SJCRH30 (cell line): Measurements from ENCODE around the gene ANAPC7. TPM values are rescaled to one million over a fixed set of nuclear protein-coding genes. Genes with fewer than 3 reads are reported as not detected.
"Not testable (repeated sequence)": the region's sequence is repeated elsewhere in the genome, so short reads cannot be mapped to it uniquely, and the experiment has no call there.

Experiments
- DNase-seq, 2 experiments: peaks; one replicate each; pipeline ENCODE4 v3.0.0-alpha.2; 2015 to 2020
- H3K27ac ChIP-seq: fragments of 250-450 bp; sonication (Bioruptor Pico); 2 replicates; pipeline ENCODE4 v1.5.1; 2020; ENCODE audit warnings: mild to moderate bottlenecking, moderate library complexity
- H3K27me3 ChIP-seq: fragments of 250-450 bp; sonication (Bioruptor Pico); 2 replicates; pipeline ENCODE4 v1.5.1; 2020; ENCODE audit warnings: mild to moderate bottlenecking, moderate library complexity
- H3K36me3 ChIP-seq: fragments of 250-450 bp; sonication (Bioruptor Pico); 2 replicates; pipeline ENCODE4 v1.5.1; 2020; ENCODE audit warnings: mild to moderate bottlenecking, moderate library complexity
- H3K4me1 ChIP-seq: fragments of 250-450 bp; sonication (Bioruptor Pico); 2 replicates; pipeline ENCODE4 v1.5.1; 2020; ENCODE audit warnings: mild to moderate bottlenecking, moderate library complexity
- H3K4me3 ChIP-seq: fragments of 250-450 bp; sonication (Bioruptor Pico); 2 replicates; pipeline ENCODE4 v1.5.1; 2020; ENCODE audit warnings: mild to moderate bottlenecking, moderate library complexity
- H3K9me3 ChIP-seq: fragments of 250-450 bp; sonication (Bioruptor Pico); replicated peaks from 2 replicates; pipeline ENCODE4 v1.5.1; 2020; ENCODE audit warnings: mild to moderate bottlenecking, moderate library complexity
- total RNA-seq: library from RNA; depleted of rRNA; stranded (reverse); fragments of >200 nt; shearing (Covaris generic); gene quantifications from 2 replicates; pipeline ENCODE4 v1.2.3, GENCODE V29; 2014

The ANAPC7 gene
- total RNA-seq, 1 experiment from 2014 or later = 89.3 TPM

DNA sequence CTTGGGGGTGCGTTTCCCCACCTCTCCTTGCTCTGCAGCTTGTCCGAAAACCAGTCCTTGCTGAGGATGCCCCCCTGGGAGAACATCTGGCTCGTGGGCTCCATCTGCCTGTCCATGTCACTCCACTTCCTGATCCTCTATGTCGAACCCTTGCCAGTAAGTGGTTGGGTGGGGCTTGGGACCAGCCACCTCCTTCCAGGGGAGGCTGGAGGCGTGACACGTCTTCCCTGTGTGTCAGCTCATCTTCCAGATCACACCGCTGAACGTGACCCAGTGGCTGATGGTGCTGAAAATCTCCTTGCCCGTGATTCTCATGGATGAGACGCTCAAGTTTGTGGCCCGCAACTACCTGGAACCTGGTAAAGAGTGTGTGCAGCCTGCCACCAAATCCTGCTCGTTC is 57.5 kb downstream of the ANAPC7 start:
- Histone ChIP-seq H3K36me3 (peaks cover 84% of the 10 kb centered on the region), H3K9me3 (no peaks in the 10 kb centered on the region), H3K27me3 (no peaks in the 10 kb centered on the region), H3K4me1 (no peaks in the 10 kb centered on the region), H3K27ac (no peak overlapping the region), H3K4me3 (no peak overlapping the region)
- no peak for DNase-seq

DNA sequence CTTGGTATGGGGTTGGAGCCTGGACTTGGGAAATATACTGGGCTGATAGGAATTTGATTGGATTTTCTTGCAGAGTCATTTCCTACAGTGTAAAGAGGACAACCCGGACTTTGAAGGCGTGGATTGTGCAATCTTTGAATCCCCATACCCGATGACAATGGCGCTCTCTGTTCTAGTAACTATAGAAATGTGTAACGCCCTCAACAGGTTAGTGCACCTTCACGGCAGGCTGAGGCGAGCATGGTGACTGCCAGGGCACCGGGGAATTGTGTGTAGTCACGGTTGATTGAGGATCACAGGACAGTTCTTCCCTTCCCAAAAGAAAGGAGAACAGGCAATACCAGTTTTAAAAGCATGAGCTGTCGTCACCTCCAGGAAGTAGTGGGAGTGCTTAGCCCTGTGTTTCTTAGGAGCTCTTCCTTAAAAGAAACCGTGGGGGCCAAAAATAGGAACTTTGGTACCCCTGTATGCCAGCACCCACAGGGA is 58.3 kb downstream of the ANAPC7 start:
- H3K27me3 ChIP-seq = no peaks in the 10 kb centered on the region
- no peak overlapping the region for H3K27ac ChIP-seq
- peaks cover 84% of the 10 kb centered on the region for H3K36me3 ChIP-seq
- H3K9me3 ChIP-seq = no peaks in the 10 kb centered on the region
- no peaks in the 10 kb centered on the region for H3K4me1 ChIP-seq
- no peak for DNase-seq
- H3K4me3 ChIP-seq = no peak overlapping the region

DNA sequence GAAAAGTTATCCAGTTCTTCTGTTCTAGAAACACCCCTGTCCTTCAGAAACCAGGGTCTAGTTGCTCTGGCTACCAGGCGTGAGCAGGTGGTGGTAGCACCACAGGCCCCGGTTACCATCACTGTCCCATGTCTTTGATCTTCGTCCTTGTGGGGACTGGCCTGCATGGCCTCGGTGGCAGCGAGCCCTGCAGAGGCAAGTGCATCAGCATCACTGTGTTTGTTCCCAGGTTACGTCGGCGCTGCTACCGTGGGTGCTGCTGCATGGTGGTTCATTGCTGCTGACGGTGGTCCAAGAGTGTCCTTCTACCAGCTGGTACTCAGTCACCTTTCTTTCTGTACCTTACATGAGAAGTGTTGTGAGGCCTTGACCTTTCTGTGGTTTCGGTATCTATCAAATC is 58.9 kb downstream of the ANAPC7 start:
- no peaks in the 10 kb centered on the region for H3K27me3 ChIP-seq
- no peak overlapping the region for H3K4me3 ChIP-seq
- H3K4me1 ChIP-seq = no peaks in the 10 kb centered on the region
- peaks cover 87% of the 10 kb centered on the region for H3K36me3 ChIP-seq
- H3K27ac ChIP-seq = no peak overlapping the region
- no peaks in the 10 kb centered on the region for H3K9me3 ChIP-seq
- no peak for DNase-seq

DNA sequence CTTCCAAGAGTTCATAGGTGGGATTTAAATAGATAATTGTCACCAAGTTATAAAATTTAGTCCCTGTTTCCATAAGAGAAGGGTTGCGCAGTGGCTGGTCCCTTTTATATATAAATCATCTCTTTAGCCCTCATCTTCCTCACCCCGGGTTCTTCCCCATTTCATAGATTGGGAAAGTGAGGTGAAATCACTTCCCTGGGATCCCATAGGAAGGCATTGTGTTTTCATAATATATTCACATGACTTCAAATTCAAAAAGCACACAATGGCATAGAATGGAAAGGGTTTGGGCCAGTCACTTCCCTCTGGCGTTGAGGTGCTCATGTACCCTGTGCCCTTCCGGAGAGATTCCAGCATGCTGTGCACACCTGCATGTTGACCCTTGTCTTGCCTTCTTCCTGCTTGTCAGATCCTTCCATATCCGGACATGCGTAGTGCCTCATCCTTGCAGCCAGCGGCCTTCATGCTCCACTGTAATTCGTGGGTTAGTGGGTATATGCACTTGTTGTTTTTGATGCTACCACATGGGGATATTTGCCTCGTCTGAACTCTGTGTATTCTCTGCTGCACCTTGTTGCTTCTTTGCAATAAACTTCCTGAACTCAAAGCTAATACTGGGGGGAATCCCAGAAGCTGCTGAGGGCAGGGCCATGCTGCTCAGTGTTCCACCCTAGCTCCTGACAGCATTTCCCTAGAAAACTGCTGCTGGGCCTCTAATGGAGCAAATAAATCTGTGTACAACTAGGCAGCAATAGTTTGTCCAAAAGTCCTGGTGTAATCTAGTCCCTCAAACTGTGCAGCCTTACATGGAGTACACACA is 59.6 kb downstream of the ANAPC7 start:
- Histone ChIP-seq H3K27me3 (no peaks in the 10 kb centered on the region), H3K9me3 (no peaks in the 10 kb centered on the region), H3K4me1 (no peaks in the 10 kb centered on the region), H3K36me3 (peaks cover 92% of the 10 kb centered on the region), H3K4me3 (no peak overlapping the region), H3K27ac (no peak overlapping the region)
- no peak for DNase-seq

DNA sequence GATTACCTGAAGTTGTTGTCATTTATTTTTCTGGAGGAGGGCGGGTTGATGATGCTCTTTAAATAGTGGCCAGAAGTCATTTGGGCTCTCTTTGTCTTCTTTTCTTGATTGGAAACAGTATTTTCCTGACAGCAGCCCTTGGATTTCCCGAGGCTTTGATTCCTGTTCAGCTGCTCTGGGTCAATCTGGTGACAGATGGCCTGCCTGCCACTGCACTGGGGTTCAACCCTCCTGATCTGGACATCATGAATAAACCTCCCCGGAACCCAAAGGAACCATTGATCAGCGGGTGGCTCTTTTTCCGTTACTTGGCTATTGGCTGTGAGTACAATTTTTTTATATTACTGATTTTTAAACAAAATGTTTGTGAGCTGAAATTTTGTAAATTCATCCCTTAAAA is 60.4 kb downstream of the ANAPC7 start:
- no peaks in the 10 kb centered on the region for H3K9me3 ChIP-seq
- H3K27ac ChIP-seq = no peak overlapping the region
- no peaks in the 10 kb centered on the region for H3K4me1 ChIP-seq
- no peak overlapping the region for H3K4me3 ChIP-seq
- peaks cover 94% of the 10 kb centered on the region for H3K36me3 ChIP-seq
- H3K27me3 ChIP-seq = no peaks in the 10 kb centered on the region
- no peak for DNase-seq

DNA sequence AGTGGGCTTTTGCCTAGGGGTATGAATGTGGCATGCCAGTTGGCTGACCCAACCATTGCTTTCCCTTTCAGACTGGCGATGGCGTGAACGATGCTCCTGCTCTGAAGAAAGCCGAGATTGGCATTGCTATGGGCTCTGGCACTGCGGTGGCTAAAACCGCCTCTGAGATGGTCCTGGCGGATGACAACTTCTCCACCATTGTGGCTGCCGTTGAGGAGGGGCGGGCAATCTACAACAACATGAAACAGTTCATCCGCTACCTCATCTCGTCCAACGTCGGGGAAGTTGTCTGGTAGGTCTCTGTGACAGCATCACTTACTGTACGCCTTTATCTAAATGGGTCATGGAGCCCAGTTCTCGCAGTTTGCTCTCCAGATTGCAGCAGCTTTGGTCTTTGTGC is 61.4 kb downstream of the ANAPC7 start:
- H3K36me3 ChIP-seq = peaks cover 93% of the 10 kb centered on the region
- no peak overlapping the region for H3K27ac ChIP-seq
- H3K9me3 ChIP-seq = no peaks in the 10 kb centered on the region
- H3K4me1 ChIP-seq = no peaks in the 10 kb centered on the region
- no peak overlapping the region for H3K4me3 ChIP-seq
- no peaks in the 10 kb centered on the region for H3K27me3 ChIP-seq
- no peak for DNase-seq

DNA sequence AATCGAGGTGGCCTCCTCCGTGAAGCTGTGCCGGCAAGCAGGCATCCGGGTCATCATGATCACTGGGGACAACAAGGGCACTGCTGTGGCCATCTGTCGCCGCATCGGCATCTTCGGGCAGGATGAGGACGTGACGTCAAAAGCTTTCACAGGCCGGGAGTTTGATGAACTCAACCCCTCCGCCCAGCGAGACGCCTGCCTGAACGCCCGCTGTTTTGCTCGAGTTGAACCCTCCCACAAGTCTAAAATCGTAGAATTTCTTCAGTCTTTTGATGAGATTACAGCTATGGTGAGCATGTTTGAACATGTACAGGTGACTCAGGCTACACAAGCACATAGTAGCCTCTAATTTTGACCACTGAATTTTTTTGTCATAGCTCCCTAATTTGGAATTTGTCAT is 62.8 kb downstream of the ANAPC7 start:
- H3K9me3 ChIP-seq = no peaks in the 10 kb centered on the region
- peaks cover 95% of the 10 kb centered on the region for H3K36me3 ChIP-seq
- no peaks in the 10 kb centered on the region for H3K4me1 ChIP-seq
- no peak overlapping the region for H3K27ac ChIP-seq
- no peaks in the 10 kb centered on the region for H3K27me3 ChIP-seq
- DNase-seq = no peak
- no peak overlapping the region for H3K4me3 ChIP-seq

DNA sequence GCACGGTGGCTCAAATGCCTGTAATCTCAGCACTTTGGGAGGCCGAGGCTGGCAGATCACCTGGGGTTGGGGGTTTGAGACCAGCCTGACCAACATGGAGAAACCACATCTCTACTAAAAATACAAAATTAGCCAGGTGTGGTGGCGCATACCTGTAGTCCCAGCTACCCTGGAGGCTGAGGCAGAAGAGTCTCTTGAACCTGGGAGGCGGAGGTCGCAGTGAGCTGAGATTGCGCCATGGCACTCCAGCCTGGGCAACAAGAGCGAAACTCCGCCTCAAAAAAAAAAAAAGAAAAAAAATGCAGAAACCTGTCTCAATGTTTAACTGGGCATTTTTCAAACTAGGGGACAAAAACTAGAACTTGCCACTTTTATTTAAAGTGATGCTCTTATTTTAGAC is 63.2 kb downstream of the ANAPC7 start:
- not testable (repeated sequence) for H3K27me3 ChIP-seq, DNase-seq, H3K9me3 ChIP-seq, H3K4me1 ChIP-seq, H3K4me3 ChIP-seq, H3K27ac ChIP-seq
- H3K36me3 ChIP-seq = peaks cover 95% of the 10 kb centered on the region

DNA sequence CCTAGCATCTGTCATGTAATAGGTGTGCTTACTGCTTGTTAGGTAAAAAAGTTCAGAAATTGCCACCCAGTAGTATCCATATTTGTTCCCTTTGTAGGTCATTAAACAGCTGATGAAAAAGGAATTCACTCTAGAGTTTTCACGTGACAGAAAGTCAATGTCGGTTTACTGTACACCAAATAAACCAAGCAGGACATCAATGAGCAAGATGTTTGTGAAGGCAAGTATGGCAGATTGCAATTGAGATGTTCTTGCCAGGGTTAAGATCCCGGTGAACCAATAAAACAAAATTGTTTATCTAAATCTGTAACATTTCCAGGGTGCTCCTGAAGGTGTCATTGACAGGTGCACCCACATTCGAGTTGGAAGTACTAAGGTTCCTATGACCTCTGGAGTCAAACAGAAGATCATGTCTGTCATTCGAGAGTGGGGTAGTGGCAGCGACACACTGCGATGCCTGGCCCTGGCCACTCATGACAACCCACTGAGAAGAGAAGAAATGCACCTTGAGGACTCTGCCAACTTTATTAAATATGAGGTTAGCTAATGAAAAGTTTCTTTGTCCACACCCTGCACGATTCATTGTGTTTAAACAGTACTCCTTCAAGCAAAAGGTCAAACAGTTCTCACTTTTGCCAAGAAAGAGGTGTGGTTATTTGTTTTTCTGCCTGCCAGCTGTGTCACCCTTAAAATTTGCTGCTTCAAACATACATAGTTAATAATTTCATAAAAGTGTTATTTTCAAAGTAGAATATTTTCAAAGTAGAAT is 64.1 kb downstream of the ANAPC7 start:
- H3K4me1 ChIP-seq = no peaks in the 10 kb centered on the region
- H3K9me3 ChIP-seq = no peaks in the 10 kb centered on the region
- H3K36me3 ChIP-seq = peaks cover 93% of the 10 kb centered on the region
- no peak for DNase-seq
- H3K27ac ChIP-seq = no peak overlapping the region
- H3K27me3 ChIP-seq = no peaks in the 10 kb centered on the region
- H3K4me3 ChIP-seq = no peak overlapping the region

DNA sequence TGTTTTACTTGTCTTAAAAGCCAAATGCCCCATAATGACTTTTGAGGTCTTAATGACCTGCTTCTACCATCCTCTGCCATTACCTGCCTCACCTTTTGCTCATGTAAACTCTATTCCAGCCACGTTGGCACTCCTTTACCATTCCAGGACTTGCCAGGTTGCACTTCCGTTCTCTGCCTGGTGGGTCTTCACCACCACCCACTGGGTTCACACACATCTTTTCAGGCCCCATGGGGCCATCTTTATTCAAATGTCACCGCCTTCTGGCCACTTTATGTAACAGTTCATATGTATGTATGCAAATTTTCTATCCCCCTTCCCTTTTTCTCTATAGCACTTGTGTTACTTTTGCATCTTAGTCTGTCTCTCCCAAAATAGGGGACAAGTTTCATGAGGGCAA is 64.8 kb downstream of the ANAPC7 start:
- no peak overlapping the region for H3K4me3 ChIP-seq
- no peaks in the 10 kb centered on the region for H3K27me3 ChIP-seq
- peaks cover 93% of the 10 kb centered on the region for H3K36me3 ChIP-seq
- H3K4me1 ChIP-seq = no peaks in the 10 kb centered on the region
- no peak overlapping the region for H3K27ac ChIP-seq
- H3K9me3 ChIP-seq = no peaks in the 10 kb centered on the region
- DNase-seq = peak in 1 of 2 experiments; percentile 37

DNA sequence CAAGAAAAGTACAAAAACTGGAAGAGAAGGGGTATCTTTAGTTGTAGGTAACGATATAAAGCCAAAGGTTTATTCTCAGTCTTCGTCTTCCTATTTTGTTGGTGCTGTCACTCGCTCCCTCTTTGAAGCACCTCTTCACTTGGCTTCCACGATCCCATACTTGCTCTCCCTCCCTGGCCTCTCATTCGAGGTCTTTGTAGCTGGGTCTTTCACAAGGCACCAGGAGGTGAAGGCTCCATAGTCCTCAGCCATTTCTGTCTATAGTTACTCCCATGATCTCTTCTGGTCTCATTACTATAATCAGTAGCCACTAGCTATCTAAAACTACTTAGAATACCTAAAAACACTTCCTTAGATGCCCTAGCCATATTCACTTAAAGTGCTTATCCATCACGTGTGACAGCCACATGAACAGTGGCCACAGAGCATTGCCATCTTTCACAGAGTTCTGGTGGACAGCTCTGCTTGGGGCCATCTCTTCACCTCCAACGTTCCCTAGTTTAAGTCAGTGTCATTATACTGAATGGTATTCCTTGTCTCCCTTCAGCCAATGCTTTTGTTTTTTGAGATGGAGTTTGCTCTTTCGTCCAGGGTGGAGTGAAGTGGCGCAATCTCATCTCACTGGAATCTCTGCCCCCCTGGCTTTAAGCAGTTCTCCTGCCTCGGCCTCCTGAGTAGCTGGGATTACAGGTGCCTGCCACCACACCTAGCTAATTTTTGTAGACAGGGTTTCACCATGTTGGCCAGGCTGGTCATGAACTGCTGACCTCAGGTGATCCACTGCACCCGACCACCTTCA is 65.4 kb downstream of the ANAPC7 start:
- Histone ChIP-seq H3K4me3 (no peak overlapping the region), H3K36me3 (peaks cover 94% of the 10 kb centered on the region), H3K27ac (no peak overlapping the region), H3K9me3 (no peaks in the 10 kb centered on the region), H3K4me1 (no peaks in the 10 kb centered on the region), H3K27me3 (no peaks in the 10 kb centered on the region)
- no peak for DNase-seq

DNA sequence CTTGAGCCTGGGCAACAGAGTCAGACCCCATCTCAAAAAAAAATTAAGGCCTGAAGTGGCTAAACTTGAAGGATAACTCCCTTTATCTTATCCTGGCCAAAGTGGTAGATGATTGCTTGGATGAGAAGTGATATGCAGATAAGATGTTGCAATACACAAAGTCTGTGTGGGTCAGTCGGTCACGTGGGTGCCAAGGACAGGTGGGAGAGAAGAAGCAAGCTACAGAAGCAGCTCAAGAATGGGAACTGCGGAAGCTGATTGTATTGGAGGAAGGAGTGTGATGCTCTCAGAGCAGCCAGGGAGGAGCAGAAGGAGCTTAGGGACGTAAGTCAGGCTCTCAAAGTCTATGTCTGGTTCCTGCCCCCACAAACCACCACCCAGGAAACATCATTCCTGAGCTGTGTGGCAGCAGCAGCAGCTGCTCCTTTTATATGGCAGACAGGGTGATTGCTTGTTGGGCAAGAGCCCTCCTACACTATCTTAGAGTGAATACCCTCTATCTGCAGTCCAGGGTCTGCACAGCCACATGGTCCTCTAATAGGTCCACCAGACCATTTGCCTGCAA is 67.9 kb downstream of the ANAPC7 start:
- no peaks in the 10 kb centered on the region for H3K9me3 ChIP-seq
- no peak overlapping the region for H3K27ac ChIP-seq
- no peaks in the 10 kb centered on the region for H3K4me1 ChIP-seq
- H3K4me3 ChIP-seq = no peak overlapping the region
- no peaks in the 10 kb centered on the region for H3K27me3 ChIP-seq
- DNase-seq = no peak
- H3K36me3 ChIP-seq = peaks cover 90% of the 10 kb centered on the region

DNA sequence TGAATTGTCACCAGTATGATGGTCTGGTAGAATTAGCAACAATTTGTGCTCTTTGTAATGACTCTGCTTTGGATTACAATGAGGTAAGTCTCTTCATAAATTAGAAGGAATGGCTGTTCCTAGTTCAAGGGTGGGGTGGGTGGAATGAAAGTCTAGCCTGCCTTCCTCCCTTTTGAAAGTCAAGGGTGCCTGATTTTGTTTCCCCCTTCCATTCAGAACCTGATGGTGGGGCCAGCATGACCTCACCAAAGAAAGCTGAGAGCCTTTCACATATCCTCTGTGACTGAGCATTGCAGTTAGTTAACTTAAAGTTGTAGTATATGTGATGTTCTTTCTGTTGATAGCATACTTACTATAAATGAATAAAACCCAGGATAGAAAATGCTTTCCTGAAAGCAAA is 70.3 kb downstream of the ANAPC7 start:
- DNase-seq = no peak
- Histone ChIP-seq H3K4me3 (no peak overlapping the region), H3K36me3 (peaks cover 91% of the 10 kb centered on the region), H3K9me3 (no peaks in the 10 kb centered on the region), H3K4me1 (no peaks in the 10 kb centered on the region), H3K27me3 (no peaks in the 10 kb centered on the region), H3K27ac (no peak overlapping the region)

DNA sequence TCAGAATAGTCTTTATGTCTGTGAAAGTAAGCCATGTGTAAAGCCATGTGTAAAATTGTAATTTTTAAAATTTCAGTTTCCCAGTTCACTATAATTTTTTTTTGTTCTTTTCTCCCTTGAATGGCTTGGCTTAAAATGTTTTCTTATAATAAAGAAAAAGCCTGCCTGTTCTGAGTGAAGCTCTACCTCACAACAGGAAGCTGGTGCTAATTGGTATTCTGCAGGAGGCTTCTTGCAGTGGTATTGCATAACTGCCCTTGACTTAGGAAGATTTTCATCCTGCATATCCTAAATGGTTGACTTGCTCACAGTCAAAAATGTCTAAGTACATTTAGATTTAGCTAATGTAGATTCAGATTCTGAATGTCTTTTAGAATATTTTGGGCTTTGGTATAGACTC is 73.0 kb downstream of the ANAPC7 start:
- Histone ChIP-seq H3K4me1 (no peaks in the 10 kb centered on the region), H3K27me3 (no peaks in the 10 kb centered on the region), H3K9me3 (no peaks in the 10 kb centered on the region), H3K27ac (no peak overlapping the region), H3K36me3 (peaks cover 88% of the 10 kb centered on the region), H3K4me3 (no peak overlapping the region)
- DNase-seq = no peak

DNA sequence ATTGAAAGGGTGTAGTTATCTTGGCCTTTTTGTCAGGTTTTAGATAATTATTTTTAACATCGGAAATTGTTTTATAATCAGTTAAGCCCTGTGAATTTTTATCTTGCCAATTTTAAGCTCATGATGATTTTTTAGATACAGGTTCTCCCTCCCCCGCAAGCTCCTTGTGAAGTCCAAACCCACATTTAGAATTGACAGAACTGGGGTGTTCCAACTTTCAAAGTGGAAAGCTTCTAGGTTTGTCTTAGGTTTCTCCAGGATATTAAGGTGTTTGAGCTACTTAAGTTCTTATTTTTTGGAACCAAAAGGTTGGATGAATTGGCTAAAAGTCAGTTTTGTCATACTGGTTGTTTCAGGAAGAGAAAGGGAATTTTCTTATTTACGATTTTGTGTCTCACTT is 73.4 kb downstream of the ANAPC7 start:
- Histone ChIP-seq H3K9me3 (no peaks in the 10 kb centered on the region), H3K27me3 (no peaks in the 10 kb centered on the region), H3K27ac (no peak overlapping the region), H3K36me3 (peaks cover 88% of the 10 kb centered on the region), H3K4me1 (no peaks in the 10 kb centered on the region), H3K4me3 (no peak overlapping the region)
- no peak for DNase-seq
